OCI-LY3 (cell line): ENCODE data around the gene MYO7A.

ENCODE experiments used
- EZH2phosphoT487 ChIP-seq: fragments of 200-600 bp; shearing (Covaris generic); IDR thresholded peaks from 2 replicates; pipeline ENCODE4 v1.6.1; 2018; ENCODE audit warnings: antibody characterized with exemption, mixed run types, low read depth
- TF ChIP-seq, protein P1 (sequence below): fragments of 200-600, 300-600 bp; sonication (generic); IDR thresholded peaks from 2 replicates; pipeline ENCODE4 v1.5.1; 2014; ENCODE audit warnings: antibody characterized with exemption, low read length, low read depth

DNA sequence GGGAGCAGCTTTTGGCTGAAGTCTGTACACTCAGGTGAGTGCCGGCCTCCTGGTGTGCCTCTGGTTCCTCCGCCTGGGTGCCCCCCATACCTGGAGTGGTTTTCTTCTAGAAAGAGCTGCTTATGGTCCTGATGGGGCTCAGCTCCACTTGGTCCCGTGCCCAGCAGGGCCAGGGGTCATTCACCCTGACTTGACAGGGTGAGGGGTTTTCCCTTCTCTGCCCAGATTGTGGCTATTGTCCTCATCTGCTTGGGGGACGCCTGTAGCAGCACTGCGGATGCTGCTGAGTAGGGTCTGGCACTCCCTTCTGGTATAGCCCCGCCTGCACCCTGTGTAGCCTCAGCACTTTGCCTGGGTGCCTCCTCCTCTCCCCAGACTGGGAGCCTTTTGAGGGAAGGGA is 17.2 kb upstream of the MYO7A start:
- TF ChIP-seq, protein P1, sequence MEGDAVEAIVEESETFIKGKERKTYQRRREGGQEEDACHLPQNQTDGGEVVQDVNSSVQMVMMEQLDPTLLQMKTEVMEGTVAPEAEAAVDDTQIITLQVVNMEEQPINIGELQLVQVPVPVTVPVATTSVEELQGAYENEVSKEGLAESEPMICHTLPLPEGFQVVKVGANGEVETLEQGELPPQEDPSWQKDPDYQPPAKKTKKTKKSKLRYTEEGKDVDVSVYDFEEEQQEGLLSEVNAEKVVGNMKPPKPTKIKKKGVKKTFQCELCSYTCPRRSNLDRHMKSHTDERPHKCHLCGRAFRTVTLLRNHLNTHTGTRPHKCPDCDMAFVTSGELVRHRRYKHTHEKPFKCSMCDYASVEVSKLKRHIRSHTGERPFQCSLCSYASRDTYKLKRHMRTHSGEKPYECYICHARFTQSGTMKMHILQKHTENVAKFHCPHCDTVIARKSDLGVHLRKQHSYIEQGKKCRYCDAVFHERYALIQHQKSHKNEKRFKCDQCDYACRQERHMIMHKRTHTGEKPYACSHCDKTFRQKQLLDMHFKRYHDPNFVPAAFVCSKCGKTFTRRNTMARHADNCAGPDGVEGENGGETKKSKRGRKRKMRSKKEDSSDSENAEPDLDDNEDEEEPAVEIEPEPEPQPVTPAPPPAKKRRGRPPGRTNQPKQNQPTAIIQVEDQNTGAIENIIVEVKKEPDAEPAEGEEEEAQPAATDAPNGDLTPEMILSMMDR = no peak
- TF ChIP-seq EZH2phosphoT487 = no peak
